Skeletal muscle satellite cell (primary cell): ENCODE measurements around the gene PPM1J.
"Not testable (repeated sequence)": the region's sequence is repeated elsewhere in the genome, so short reads cannot be mapped to it uniquely, and the experiment has no call there.

Experiments
- H3K27me3 ChIP-seq: 2 replicates; pipeline ENCODE4 v1.7.0; 2013; ENCODE audit warnings: low read length; ENCODE audit not compliant: control insufficient read depth, insufficient read depth
- H3K36me3 ChIP-seq: 2 replicates; pipeline ENCODE4 v1.7.0; 2013; ENCODE audit warnings: mild to moderate bottlenecking, control low read depth, low read length; ENCODE audit not compliant: insufficient read depth
- H3K4me1 ChIP-seq: 2 replicates; pipeline ENCODE4 v1.7.0; 2013; ENCODE audit warnings: low read length; ENCODE audit not compliant: control insufficient read depth, insufficient read depth
- H3K4me2 ChIP-seq: 2 replicates; pipeline ENCODE4 v1.7.0; 2013; ENCODE audit warnings: mild to moderate bottlenecking, low read length
- H3K4me3 ChIP-seq: 2 replicates; pipeline ENCODE4 v1.7.0; 2013; ENCODE audit warnings: low read length
- H3K9ac ChIP-seq: 2 replicates; pipeline ENCODE4 v1.7.0; 2013; ENCODE audit warnings: mild to moderate bottlenecking, low read depth, low read length, moderate library complexity
- H3K9me3 ChIP-seq: replicated peaks from 2 replicates; pipeline ENCODE4 v1.7.0; 2013; ENCODE audit warnings: mild to moderate bottlenecking, control low read depth, low read length

The PPM1J gene

DNA sequence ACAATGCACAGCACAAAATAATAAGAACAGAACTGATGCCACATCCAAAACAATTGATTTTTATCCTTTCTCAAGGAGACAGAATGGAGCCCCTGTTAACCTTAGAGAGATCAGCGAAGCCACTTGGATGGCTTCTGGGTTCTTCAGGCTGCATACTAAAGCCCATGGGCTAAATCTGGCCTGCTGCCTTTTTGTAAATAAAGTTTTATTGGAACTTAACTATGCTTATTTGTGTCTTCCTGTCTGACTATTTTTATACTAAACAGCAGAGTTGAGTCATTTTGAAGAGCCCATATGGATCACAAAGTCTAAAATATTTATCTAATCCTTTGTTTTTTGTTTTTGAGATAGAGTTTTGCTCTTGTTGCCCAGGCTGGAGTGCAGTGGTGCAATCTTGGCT lies 16.3 kb upstream of the PPM1J start:
- no peak overlapping the region for H3K4me2 ChIP-seq
- H3K27me3 ChIP-seq: no peaks in the 10 kb centered on the region
- no peak overlapping the region for H3K9ac ChIP-seq
- H3K4me3 ChIP-seq: no peak overlapping the region
- no peaks in the 10 kb centered on the region for H3K36me3 ChIP-seq
- peaks cover 24% of the 10 kb centered on the region for H3K4me1 ChIP-seq
- no peaks in the 10 kb centered on the region for H3K9me3 ChIP-seq

DNA sequence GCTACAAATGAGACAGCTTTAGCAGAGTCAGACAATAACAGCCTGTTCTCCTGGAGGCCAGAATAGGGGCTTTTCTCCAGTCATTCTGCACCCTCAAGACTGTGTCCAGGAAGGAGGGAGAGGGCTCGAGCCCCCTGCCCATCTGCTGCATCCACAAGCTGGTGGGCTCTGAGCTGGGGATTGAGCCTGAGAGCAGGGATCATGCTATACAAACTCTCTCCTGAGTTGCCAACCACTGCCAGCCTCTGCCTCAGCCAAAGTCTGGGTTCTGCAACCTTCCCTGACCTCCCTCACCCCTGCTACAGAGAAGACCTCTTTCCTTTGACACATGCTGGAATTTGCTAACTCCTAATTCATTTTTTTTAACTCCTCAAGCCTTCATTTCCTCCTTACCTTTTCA lies 14.8 kb upstream of the PPM1J start:
- H3K36me3 ChIP-seq: no peaks in the 10 kb centered on the region
- peaks cover 11% of the 10 kb centered on the region for H3K4me1 ChIP-seq
- H3K4me3 ChIP-seq: no peak overlapping the region
- H3K9ac ChIP-seq: no peak overlapping the region
- no peak overlapping the region for H3K4me2 ChIP-seq
- no peaks in the 10 kb centered on the region for H3K27me3 ChIP-seq
- H3K9me3 ChIP-seq: no peaks in the 10 kb centered on the region

DNA sequence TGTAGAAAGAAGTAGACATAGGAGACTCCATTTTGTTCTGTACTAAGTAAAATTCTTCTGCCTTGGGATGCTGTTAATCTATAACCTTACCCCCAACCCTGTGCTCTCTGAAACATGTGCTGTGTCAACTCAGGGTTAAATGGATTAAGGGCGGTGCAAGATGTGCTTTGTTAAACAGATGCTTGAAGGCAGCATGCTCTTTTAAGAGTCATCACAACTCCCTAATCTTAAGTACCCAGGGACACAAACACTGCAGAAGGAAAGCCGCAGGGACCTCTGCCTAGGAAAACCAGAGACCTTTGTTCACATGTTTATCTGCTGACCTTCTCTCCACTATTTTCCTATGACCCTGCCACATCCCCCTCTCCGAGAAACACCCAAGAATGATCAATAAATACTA lies 13.9 kb upstream of the PPM1J start:
- H3K9ac ChIP-seq, H3K27me3 ChIP-seq, H3K4me3 ChIP-seq, H3K36me3 ChIP-seq, H3K4me2 ChIP-seq, H3K9me3 ChIP-seq: not testable (repeated sequence)
- peaks cover 11% of the 10 kb centered on the region for H3K4me1 ChIP-seq

DNA sequence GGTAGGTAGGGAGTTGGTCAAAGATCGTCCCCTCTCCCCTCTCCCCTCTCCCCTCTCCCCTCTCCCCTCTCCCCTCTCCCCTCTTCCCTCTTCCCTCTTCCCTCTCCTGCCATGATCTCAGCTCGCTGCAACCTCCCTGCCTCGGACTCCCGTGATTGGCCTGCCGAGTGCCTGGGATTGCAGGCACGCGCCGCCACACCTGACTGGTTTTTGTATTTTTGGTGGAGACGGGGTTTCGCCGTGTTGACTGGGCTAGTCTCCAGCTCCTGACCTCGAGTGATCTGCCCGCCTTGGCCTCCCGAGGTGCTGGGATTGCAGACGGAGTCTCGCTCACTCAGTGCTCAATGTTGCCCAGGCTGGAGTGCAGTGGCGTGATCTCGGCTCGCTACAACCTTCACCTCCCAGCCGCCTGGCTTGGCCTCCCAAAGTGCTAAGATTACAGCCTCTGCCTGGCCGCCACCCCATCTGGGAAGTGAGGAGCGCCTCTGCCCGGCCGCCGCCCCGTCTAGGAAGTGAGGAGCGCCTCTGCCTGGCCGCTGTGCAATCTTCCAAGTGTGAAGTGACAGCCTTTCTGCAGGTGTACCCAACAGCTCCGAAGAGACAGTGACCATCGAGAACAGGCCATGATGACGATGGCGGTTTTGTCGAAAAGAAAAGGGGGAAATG lies 13.3 kb upstream of the PPM1J start:
- not testable (repeated sequence) for H3K36me3 ChIP-seq, H3K9ac ChIP-seq, H3K4me2 ChIP-seq, H3K27me3 ChIP-seq, H3K4me3 ChIP-seq, H3K9me3 ChIP-seq
- H3K4me1 ChIP-seq: peaks cover 11% of the 10 kb centered on the region

DNA sequence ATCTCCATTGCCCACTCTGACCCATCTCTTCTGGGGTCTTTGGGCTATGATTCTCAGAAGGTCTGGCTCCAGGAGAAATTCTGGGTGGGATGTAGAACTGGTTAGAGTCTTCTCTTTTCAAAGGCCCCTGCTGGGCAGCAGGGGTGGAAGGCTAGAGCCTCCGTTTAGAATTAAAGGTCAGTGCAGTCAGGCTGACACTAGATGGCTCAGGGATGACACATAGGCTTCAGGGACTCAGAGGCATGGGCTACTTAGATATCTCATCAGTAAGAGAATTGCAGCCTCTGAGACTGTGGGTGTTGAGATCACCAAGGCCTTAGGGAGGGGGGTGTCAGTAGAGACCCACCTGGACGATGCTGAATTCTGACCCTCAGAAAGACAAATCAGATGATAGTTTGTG lies 12.6 kb upstream of the PPM1J start:
- Histone ChIP-seq H3K4me1 (peaks cover 7% of the 10 kb centered on the region), H3K9me3 (no peaks in the 10 kb centered on the region)

DNA sequence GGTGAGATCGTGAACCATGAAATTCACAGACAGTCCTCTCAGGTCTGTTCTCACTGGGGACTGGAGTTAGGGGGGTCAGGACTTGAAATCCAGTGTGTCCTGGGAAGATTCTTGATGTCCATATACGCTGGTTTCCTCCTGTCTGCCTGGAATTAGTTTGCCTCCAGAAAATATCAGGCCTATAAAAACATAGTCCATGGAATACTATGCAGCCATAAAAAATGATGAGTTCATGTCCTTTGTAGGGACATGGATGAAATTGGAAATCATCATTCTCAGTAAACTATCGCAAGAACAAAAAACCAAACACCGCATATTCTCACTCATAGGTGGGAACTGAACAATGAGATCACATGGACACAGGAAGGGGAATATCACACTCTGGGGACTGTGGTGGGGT lies 9.1 kb upstream of the PPM1J start:
- H3K4me1 ChIP-seq, H3K9ac ChIP-seq, H3K36me3 ChIP-seq, H3K9me3 ChIP-seq, H3K4me2 ChIP-seq, H3K4me3 ChIP-seq, H3K27me3 ChIP-seq: not testable (repeated sequence)

More for the DNA sequence above, 12.6 kb upstream of the PPM1J start:
- Histone ChIP-seq H3K4me2 (no peak overlapping the region), H3K27me3 (no peaks in the 10 kb centered on the region), H3K9ac (no peak overlapping the region), H3K4me3 (no peak overlapping the region), H3K36me3 (no peaks in the 10 kb centered on the region)

DNA sequence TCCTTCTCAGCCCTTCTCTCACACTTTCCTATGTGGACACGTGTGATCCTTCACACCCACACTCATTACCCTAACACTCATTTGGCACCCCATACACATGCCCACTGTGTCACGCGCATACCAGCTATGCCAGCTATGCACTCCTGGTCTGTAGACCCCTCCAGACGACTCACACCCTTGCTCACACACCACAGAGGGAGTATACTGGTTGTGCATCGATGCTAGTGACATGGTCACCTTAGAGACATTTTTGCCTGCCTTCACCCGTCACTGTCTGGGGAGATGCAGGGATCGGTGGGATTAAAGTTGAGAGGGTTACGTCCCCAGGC lies 8.3 kb upstream of the PPM1J start:
- H3K4me2 ChIP-seq: no peak overlapping the region
- no peaks in the 10 kb centered on the region for H3K36me3 ChIP-seq
- H3K27me3 ChIP-seq: no peaks in the 10 kb centered on the region
- H3K9ac ChIP-seq: no peak overlapping the region
- H3K9me3 ChIP-seq: no peaks in the 10 kb centered on the region
- peaks cover 6% of the 10 kb centered on the region for H3K4me1 ChIP-seq
- no peak overlapping the region for H3K4me3 ChIP-seq

DNA sequence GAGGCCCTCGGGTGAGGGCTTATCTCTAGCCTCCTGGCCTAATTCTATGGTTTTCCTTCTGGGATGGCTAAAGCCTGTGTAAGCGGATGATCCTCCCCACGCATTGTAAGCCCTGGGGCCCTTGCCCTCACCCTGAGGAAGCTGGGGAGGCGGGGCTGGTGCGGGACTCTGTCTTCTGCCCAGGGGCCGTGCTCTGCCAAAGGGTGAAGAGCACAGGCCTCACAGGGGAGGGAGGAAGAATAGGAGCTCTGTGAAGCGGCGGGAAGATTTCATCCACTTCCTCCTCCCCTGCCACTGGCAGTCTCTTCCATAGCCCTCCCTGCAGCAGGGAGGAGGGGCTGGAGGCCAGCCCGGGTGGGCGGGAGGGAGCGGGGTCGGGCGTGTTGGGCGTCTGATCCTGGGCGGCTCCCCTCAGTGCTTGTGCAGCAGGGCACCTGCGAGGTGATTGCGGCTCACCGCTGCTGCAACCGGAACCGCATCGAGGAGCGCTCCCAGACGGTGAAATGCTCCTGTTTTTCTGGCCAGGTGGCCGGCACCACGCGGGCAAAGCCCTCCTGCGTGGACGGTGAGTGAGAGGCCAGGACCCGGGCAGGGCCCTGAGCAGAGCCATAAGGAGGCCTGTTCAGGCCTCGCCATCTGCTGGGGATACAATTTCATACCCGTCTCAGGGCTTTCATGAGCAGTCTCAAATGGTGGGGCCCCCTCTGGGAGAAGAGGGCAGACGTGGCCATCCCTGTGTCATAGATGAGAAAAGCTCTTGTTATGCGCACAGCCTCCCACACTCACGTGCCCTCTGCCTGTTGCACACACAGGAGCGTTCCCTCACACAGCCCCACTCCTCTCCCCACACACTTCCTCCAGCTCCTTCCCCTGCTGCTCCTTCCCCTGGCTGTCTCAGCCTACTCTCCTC lies 7.7 kb upstream of the PPM1J start:
- H3K27me3 ChIP-seq: no peaks in the 10 kb centered on the region
- H3K36me3 ChIP-seq: no peaks in the 10 kb centered on the region
- no peak overlapping the region for H3K9ac ChIP-seq
- no peaks in the 10 kb centered on the region for H3K9me3 ChIP-seq
- H3K4me2 ChIP-seq: peak overlapping the region; percentile 11
- no peak overlapping the region for H3K4me3 ChIP-seq
- peaks cover 4% of the 10 kb centered on the region for H3K4me1 ChIP-seq

DNA sequence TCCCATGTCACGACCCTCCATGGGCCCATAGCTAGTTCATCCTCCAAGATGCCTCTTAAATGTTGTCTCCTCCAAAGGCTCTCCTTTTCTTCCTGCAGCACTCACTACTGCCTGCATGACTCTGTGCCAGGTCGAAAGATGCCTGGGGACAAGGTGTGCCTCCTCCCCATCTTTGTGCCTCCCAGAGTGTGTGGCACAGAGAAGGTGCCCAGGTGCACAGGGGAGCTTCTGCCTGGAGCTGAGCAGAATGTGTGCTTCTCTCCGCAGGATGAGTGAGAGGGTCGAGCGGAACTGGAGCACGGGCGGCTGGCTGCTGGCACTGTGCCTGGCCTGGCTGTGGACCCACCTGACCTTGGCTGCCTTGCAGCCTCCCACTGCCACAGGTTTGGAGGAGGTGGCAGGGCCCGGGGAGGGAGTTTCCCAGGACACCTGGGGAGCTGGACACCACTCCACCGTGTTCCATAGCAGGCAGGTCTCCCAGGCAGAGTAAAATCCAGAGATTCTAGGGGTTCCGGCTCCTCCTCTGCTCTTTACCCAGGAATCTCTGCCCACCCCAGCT lies 6.9 kb upstream of the PPM1J start:
- Histone ChIP-seq H3K36me3 (no peaks in the 10 kb centered on the region), H3K9ac (no peak overlapping the region), H3K4me2 (no peak overlapping the region), H3K27me3 (no peaks in the 10 kb centered on the region), H3K4me3 (no peak overlapping the region), H3K9me3 (no peaks in the 10 kb centered on the region), H3K4me1 (no peaks in the 10 kb centered on the region)

DNA sequence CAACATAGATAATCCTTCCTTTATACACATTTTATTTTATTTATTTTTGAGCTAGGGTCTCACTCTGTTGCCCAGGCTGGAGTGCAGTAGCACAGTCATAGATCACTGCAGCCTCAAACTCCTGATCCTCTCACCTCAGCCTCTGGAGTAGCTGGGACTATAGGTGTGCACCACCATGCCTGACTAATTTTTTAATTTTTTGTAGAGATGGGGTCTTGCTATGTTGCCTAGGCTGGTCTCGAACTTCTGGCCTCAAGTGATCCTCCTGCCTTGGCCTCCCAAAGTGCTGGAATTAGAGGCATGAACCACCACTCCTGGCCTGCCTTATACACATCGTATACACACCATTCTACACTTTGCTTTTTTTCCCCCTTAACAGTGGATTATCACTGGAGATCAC lies 6.2 kb upstream of the PPM1J start:
- H3K4me2 ChIP-seq, H3K9ac ChIP-seq, H3K4me1 ChIP-seq, H3K4me3 ChIP-seq, H3K9me3 ChIP-seq, H3K36me3 ChIP-seq, H3K27me3 ChIP-seq: not testable (repeated sequence)

DNA sequence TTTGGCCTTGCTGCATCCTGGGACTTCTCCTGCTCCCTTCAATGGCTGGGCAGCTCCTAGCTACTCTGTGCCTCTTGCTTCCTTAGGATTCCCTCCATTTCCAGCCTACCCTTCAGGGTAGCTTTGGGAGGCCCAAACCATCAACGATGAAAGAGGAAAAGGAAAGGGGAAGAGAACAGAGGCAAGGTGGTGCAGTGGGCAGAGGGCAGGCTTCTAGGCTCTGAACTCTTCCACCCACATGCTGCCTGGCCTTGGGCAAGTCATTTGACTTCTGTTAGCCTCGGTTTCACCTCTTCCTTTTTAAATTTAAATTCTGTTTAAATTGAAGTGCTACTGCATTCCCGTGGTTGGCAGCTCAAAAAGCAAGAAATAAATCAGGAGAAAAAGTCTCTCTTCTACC lies 5.7 kb upstream of the PPM1J start:
- Histone ChIP-seq H3K4me2 (no peak overlapping the region), H3K4me3 (no peak overlapping the region), H3K36me3 (no peaks in the 10 kb centered on the region), H3K9me3 (no peaks in the 10 kb centered on the region), H3K9ac (no peak overlapping the region), H3K4me1 (peaks cover 2% of the 10 kb centered on the region), H3K27me3 (no peaks in the 10 kb centered on the region)

DNA sequence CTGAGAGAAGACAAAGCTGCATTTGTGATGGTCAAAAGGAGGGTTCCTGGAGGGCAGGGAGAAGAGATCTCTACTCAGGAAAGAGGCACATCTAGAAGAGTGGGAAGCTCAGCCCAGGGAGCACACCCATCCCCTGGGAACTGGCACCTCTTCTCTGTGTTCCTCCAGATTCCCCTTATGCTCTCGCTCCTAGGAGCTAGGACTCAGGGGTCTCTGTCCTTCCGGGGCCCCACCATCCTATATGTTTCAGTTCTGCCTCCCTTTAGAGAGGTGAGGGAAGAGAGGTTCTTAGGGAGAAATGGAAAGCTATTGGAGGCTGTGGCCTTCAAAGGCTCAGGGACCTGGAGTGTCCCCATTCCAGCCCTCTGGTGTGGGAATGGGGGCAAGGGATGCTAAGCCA lies 4.6 kb upstream of the PPM1J start:
- Histone ChIP-seq H3K27me3 (no peaks in the 10 kb centered on the region), H3K9ac (no peak overlapping the region), H3K4me3 (no peak overlapping the region), H3K4me1 (peaks cover 8% of the 10 kb centered on the region), H3K4me2 (no peak overlapping the region), H3K9me3 (no peaks in the 10 kb centered on the region), H3K36me3 (no peaks in the 10 kb centered on the region)
